ENCODE data around the gene PMM1.
A peak's percentile ranks its signal among the peaks of the same experiment; 100 is the strongest.

DNA sequence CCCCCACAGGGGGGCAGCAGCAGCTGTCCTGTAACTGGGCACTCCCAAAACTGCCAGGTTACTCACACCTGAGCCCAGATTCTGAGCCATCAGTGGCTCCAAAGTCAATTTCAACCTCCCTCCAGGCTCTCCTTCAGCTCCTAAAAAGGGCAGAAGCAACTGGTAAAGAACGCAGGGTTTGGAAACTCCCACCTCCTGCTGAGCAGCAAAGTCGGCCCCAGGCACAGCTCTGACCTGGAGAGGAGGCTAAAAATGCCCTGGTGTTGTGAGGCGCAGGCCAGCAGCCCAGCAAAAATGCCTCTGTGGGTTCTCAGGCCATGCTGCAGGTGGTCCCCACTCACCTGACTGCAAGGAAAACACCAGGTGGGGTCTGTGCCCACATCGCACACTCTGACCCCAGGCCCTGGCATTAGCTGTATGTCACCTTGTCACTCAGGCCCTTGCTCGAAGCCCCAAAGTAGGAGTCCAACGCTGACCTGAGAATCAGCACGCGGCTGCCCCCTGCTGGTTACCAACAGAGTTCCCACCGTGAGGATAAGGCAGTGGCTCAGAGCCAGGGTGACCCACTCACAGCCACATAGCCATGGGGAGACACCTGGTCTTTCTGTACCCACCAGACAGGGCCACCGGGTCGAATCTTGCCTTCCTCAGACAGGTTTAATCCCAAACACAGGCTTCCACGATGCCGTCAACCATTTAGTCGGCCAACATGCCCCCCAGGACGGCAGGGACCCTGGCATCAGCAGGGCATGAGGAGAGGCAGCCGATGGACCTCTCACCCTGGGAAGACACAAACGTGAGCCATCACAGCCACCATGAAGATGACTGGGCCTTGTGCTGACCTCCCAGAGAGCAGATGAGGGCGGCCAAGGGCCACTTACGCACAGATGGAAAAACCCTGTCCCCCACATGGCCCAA is 56.5 kb downstream of the PMM1 start:
- TF ChIP-seq POLR2A (IDR thresholded peaks at IDR 0.05) = no peak
- TF ChIP-seq, protein P1, sequence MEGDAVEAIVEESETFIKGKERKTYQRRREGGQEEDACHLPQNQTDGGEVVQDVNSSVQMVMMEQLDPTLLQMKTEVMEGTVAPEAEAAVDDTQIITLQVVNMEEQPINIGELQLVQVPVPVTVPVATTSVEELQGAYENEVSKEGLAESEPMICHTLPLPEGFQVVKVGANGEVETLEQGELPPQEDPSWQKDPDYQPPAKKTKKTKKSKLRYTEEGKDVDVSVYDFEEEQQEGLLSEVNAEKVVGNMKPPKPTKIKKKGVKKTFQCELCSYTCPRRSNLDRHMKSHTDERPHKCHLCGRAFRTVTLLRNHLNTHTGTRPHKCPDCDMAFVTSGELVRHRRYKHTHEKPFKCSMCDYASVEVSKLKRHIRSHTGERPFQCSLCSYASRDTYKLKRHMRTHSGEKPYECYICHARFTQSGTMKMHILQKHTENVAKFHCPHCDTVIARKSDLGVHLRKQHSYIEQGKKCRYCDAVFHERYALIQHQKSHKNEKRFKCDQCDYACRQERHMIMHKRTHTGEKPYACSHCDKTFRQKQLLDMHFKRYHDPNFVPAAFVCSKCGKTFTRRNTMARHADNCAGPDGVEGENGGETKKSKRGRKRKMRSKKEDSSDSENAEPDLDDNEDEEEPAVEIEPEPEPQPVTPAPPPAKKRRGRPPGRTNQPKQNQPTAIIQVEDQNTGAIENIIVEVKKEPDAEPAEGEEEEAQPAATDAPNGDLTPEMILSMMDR (IDR thresholded peaks at IDR 0.05) = peak; percentile 58 to 81 (median 71)
- TF ChIP-seq EP300 (IDR thresholded peaks at IDR 0.05) = no peak
